K562 (cell line): Measurements from ENCODE around the gene SNRNP70. TPM values are rescaled to one million over a fixed set of nuclear protein-coding genes. Genes with fewer than 3 reads are reported as not detected.

Experiments
- BHLHE40 ChIP-seq: IDR thresholded peaks from 2 replicates; pipeline ENCODE4 v1.6.1; 2011; ENCODE audit warnings: low read length, improper control_type of control experiment
- CBX8 ChIP-seq: fragments of 200-600 bp; sonication (generic); IDR thresholded peaks from 2 replicates; pipeline ENCODE4 v1.6.1; 2012; ENCODE audit warnings: borderline replicate concordance, mixed run types, low read depth, mild to moderate bottlenecking, moderate library complexity, mixed read lengths, low read length, control low read depth, inconsistent platforms; ENCODE audit not compliant: poor library complexity, severe bottlenecking; ENCODE audit errors: extremely low read depth
- CHD1 ChIP-seq: fragments of 200-600 bp; sonication (generic); IDR thresholded peaks from one replicate; pipeline ENCODE4 v1.6.1; 2012; ENCODE audit warnings: mild to moderate bottlenecking, moderate library complexity, low read length, inconsistent platforms
- CREM ChIP-seq: IDR thresholded peaks from 2 replicates; pipeline ENCODE4 v1.6.1; 2014; ENCODE audit warnings: antibody characterized with exemption, low read depth
- CUX1 ChIP-seq: fragments of 200-800 bp; sonication (Bioruptor generic); IDR thresholded peaks from 2 replicates; pipeline ENCODE4 v1.6.1; 2016; ENCODE audit warnings: missing genetic modification characterization, missing compliant biosample characterization
- DIDO1 ChIP-seq: fragments of 450-650 bp; IDR thresholded peaks from 2 replicates; pipeline ENCODE4 v1.6.1; 2016; ENCODE audit warnings: low read depth, missing biosample characterization, missing genetic modification characterization
- NR1H2 ChIP-seq: sonication (generic); formaldehyde crosslinking; IDR thresholded peaks from 2 replicates; pipeline ENCODE4 v1.4.0; 2020; ENCODE audit warnings: mild to moderate bottlenecking, missing genetic modification reagents
- PHB2 ChIP-seq: fragments of 450-650 bp; IDR thresholded peaks from 2 replicates; pipeline ENCODE4 v1.6.1; 2017; ENCODE audit warnings: low read depth
- REST ChIP-seq, 2 experiments: fragments of 450-650 bp; formaldehyde crosslinking in 1 of 2; IDR thresholded peaks; 2 replicates each; pipeline versions ENCODE4 v1.4.0 to v1.6.1; 2014 to 2020; ENCODE audit warnings: mild to moderate bottlenecking in 2 of 2, borderline replicate concordance in 1 of 2, low read depth in 1 of 2
- TCF7L2 ChIP-seq: fragments of 150-350 bp; IDR thresholded peaks from 2 replicates; pipeline ENCODE4 v1.6.1; 2016; ENCODE audit warnings: low read depth, mild to moderate bottlenecking, low read length, moderate library complexity
- TSC22D4 ChIP-seq: fragments of 450-650 bp; IDR thresholded peaks from 2 replicates; pipeline ENCODE4 v1.6.1; 2016; ENCODE audit warnings: missing genetic modification characterization, missing biosample characterization, control low read depth
- polyA plus RNA-seq, 8 experiments: library from polyadenylated mRNA; depleted of rRNA in 4 of 8; stranded (reverse) in 5 of 8; unstranded in 3 of 8; fragments of >200 nt; fragmentation: Nextera tagmentation in 2 of 8; fragmentation: Illumina TruSeq in 1 of 8; extraction: Ambion mirVana in 2 of 8; extraction: Trizol in 1 of 8; gene quantifications; 2 replicates each; pipeline versions ENCODE4 v1.2.1 to v1.2.3, GENCODE V29; 2011 to 2014; ENCODE audit warnings: inconsistent platforms in 1 of 8, missing spikeins in 1 of 8
- total RNA-seq, 7 experiments: library from RNA; depleted of rRNA in 6 of 7; stranded (reverse); fragments of >200 nt in 6 of 7; fragmentation: Illumina TruSeq in 2 of 7; extraction: Trizol in 2 of 7; gene quantifications; 2 replicates each; pipeline versions ENCODE4 v1.2.1 to v1.2.3, GENCODE V29; 2011 to 2021; ENCODE audit warnings: low replicate concordance in 1 of 7

SNRNP70 gene
- total and polyA plus RNA-seq, 9 of the 15 experiments (the other 6 are each of a cell fraction or from before 2014, with no cell fraction given), result 2.8 to 496 (median 136) TPM

- TF ChIP-seq REST (IDR thresholded peaks at IDR 0.05; ENCODE audit: borderline replicate concordance), result no peak
- TF ChIP-seq REST (CRISPR knock-in tag; IDR thresholded peaks at IDR 0.05; ENCODE audit: low read depth), result no peak
- TF ChIP-seq CHD1, result no peak
- no peak for TF ChIP-seq TSC22D4 (tag)
- no peak for TF ChIP-seq DIDO1 (tag)
- TF ChIP-seq BHLHE40, result peak; percentile 66
- TF ChIP-seq CUX1 (CRISPR knock-in tag), result no peak
- no peak for TF ChIP-seq CBX8
- peak; percentile 24; the same call in 1 of the 2 replicates for TF ChIP-seq CREM
- no peak for TF ChIP-seq NR1H2 (CRISPR knock-in tag)
- no peak for TF ChIP-seq TCF7L2
- TF ChIP-seq PHB2, result no peak
Observed at GRCh38 chr19:49071860-49072547, 13.2 kb upstream of the SNRNP70 start (continued).
